Coronary artery (tissue), 2 donors: ENCODE measurements around the gene RPL18.

ENCODE experiments used
- DNase-seq: peaks from one replicate; pipeline ENCODE4 v3.0.0-alpha.2; 2017; ENCODE audit warnings: low spot score
- H3K27ac ChIP-seq, 2 donors: fragments of 200-600 bp; sonication (generic); one replicate each; pipeline ENCODE4 v1.5.1; 2016 to 2019
- H3K4me3 ChIP-seq: fragments of 200-600 bp; sonication (generic); 2 replicates; pipeline ENCODE4 v1.5.1; 2016; ENCODE audit warnings: mild to moderate bottlenecking, moderate library complexity
- CTCF ChIP-seq: fragments of 200-600 bp; sonication (generic); IDR thresholded peaks from one replicate; pipeline ENCODE4 v1.5.1; 2019; ENCODE audit warnings: antibody characterized with exemption

Gene RPL18

GRCh38 chr19:48615231-48616040, 3.5 kb downstream of the RPL18 start:
- TF ChIP-seq CTCF, result no peak
- DNase-seq, result no peak
- Histone ChIP-seq H3K27ac (no peak overlapping the region), H3K4me3 (no peak overlapping the region)

- no peak for TF ChIP-seq CTCF
- Histone ChIP-seq H3K27ac (no peak within 1 kb of the TSS), H3K4me3 (no peak within 1 kb of the TSS)
- DNase-seq, result no peak
Measured at GRCh38 chr19:48614436-48615230, 4.3 kb downstream of the RPL18 start, which contains the start of gene FAM83E. FAM83E (minus strand) TSS chr19:48615076; CDS start chr19:48613372, 1,704 bp downstream.

GRCh38 chr19:48613852-48614435, 5.0 kb downstream of the RPL18 start:
- DNase-seq, result no peak
- no peak overlapping the region for H3K4me3 ChIP-seq

GRCh38 chr19:48613024-48613851, 5.7 kb downstream of the RPL18 start:
- TF ChIP-seq CTCF, result no peak
- no peak for DNase-seq
- Histone ChIP-seq H3K27ac (no peak overlapping the region), H3K4me3 (no peak overlapping the region)

More at GRCh38 chr19:48613852-48614435, 5.0 kb downstream of the RPL18 start:
- no peak for TF ChIP-seq CTCF
- H3K27ac ChIP-seq, result no peak overlapping the region

- Histone ChIP-seq H3K27ac (no peak overlapping the region), H3K4me3 (no peak overlapping the region)
- TF ChIP-seq CTCF, result no peak
- DNase-seq, result no peak
Measured at GRCh38 chr19:48611872-48612271, 7.1 kb downstream of the RPL18 start.

- Histone ChIP-seq H3K27ac (no peak overlapping the region), H3K4me3 (no peak overlapping the region)
- TF ChIP-seq CTCF, result no peak
- DNase-seq, result no peak
Measured at GRCh38 chr19:48609571-48610108, 9.3 kb downstream of the RPL18 start.
